Stimulated activated naive CD4-positive, alpha-beta T cell (primary cell): ENCODE data around the gene SYNDIG1.

Experiments
- DNase-seq, 6 experiments: peaks; one replicate each; lab custom pipeline; 2025; lab: John Stamatoyannopoulos, UW

Gene SYNDIG1

DNA sequence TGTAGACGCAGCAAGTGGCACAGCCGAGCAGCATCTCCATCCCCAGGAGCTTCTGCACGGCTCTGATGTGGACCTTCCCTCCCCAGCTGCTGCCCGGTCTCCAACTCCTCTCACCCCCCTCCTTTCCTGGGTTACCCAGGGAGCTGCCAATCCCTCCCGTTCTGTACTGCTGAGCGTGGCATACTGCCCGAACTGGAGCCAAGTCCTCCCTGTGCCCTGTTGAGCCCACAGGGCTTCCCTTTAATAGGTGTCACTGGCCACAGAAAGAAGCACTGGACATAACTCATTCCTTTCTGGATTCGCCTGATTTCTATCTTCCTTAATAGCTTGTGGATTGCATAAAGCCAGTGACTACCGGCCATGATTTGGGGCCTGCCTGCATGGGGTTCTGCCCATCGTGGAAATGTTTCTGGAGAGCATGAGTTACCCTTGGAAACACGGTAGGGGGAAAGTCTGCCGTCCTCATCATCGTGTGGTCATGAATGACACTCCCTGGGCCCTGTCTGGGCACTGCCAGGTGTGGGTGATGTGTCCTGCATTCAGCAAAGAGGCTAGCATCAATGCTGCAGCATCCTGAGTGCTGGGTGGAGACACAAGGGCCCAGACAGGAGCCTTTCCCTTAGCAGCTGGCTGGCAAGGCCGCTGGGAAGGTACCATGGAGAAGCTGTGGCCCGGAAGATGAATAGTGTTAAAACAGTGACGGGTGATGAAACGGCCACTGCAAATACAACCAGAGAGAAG is 189.7 kb downstream of the SYNDIG1 start:
- DNase-seq, result no peak

DNA sequence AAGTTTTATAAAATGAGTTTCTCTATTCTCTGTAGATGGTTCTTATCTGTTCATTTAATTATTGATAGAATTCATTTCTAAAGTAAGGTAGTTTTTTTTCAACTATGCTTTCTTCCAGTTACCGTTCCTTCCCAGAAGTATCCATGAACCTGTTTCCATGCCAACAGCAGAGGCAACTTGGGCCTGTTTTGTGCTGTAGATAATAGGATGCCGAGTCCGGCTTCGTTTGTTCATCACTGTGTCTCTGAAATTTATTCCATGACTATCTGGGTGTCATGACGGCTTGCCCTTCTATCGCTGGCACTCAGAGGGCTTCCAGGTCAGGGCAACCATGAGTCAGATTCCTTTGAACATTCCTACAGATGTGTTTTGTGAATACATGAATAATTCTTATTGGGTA is 190.4 kb downstream of the SYNDIG1 start:
- no peak for DNase-seq

DNA sequence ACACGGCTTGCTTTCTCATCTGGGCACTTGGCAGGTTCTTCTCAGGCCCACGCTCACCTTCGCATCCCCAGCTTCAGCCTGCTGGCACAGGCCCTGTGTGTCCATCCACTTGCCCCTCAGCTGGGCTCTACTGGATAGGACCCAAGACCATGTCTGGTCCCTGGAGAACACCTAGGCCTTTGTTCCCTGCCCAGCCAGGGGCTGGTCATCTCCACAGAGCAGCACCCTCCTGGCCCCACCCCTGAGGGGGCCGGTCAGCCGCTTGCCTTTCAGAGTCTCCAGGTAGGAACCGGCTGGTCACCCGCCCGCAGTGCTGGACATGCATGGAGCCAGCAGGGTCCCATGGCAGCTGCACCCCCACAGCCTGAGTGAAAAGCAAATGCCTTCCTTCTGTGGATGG is 191.2 kb downstream of the SYNDIG1 start:
- DNase-seq, result no peak

DNA sequence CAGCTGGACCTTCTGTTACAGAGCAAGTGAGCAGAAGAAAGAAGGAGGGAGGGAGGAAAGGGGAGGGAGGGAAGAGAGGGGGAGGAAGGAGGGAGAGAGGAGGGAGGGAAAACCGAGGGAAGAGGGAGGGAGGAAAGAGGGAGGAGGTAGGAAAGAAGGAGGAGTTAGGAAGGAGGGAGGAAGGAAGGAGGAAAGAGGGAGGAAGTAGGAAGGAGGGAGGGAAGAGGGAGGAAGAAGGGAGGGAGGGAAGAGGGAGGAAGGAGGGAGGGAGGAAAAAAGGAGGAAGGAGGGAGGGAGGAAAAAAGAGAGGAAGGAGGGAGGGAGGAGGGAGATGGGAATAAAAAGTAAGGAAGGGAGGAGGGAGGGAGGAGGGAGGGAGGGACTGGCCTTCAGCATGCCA is 191.8 kb downstream of the SYNDIG1 start:
- DNase-seq, result no peak

DNA sequence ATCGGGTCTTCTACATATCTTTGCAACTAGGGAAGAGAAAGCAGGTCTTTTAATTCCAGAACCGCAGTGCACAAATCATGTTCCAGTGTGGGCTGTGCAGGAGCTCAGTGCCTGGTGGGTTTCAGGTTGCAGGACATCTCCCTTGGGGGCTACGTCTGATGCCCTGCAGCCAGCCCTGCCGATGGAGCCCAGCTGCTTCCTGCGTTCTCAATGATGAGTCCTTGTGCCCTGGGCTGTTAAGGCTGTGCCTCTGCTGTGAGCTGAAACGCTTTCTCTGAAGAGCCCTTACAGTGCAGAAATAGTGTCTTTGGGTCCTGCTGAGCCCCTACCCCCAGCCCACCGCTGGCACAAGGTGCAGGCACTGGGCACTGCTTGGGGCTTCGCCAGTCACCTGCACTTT is 192.9 kb downstream of the SYNDIG1 start:
- no peak for DNase-seq

DNA sequence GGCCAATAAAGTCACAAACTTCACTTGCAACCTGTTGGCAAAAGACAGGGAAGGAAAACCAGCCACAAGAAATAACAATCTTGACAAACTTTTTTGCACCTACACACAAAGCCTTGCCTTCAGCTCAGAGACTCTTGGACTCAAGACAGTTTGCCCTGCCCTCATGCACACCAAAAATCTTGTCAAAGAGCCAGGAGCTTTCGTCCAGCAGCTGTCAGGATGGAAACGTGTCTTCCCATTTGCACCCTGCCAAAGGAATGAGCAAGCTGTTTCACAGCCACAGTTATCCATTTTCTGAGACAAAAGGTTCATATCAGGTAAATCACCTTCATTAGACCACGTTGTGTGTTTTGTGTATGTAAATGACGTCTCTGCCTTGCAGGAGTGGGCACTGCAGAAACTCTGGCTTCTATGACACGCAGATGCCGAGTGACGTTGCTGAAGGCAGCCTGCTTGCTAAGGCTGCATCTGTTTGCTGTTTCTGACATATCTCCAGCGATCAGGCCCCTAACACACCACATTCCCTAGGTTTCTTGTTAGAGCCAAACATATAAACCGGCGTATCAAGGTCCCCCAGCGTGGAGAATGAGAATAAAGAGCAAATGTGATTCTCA is 193.4 kb downstream of the SYNDIG1 start:
- DNase-seq, result no peak

DNA sequence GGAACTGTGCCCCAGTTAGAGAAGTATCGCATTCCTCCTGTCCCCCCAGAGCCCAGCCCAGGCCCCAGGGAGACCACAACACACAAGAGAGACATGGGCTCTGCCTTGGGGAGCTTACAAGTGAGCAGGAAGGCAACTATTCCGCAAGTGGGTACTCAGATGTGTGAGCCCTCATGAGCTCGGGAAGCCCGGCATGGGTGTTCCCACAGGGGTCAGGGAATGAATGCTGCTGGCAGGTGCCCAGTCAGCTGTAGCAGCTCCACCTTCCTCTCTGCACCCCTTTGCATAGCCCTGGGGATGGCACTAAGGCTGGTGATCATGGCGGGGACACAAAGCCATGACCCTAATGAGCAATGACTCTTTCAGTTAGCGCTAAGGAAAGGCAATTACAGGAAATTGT is 194.1 kb downstream of the SYNDIG1 start:
- no peak for DNase-seq

DNA sequence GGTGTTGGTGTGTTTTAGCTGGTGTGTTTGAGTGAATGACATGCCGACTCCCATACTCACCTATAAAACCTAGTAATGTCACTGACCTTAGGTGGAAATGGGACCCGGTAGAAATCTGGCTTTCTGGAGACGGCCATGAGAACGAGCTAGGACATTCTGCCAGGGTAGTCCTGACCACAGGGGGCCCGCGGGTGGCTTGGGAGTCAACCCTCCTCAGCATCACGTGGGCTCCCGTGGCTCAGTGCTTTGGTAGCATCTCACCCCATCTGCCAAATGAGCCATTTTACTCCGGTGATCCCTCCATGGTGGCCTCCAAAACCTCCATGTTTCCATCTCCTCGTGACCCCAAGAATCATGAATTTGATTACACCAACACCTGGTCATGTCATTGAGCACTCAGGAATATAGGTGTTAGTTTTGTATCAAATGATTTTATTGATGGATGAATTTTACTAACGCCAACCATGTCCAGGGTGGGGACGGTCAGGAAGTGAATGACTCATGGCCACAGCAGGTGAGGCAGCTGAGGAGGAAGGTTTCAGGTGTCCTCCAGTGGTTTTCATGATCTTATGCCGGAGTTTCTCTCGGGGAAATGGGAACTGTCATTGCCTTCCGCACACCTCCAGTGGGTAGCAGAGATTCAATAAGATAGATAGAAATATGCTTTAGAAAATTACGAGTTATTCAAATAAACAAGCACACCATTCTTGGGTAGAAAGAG is 195.0 kb downstream of the SYNDIG1 start:
- no peak for DNase-seq

DNA sequence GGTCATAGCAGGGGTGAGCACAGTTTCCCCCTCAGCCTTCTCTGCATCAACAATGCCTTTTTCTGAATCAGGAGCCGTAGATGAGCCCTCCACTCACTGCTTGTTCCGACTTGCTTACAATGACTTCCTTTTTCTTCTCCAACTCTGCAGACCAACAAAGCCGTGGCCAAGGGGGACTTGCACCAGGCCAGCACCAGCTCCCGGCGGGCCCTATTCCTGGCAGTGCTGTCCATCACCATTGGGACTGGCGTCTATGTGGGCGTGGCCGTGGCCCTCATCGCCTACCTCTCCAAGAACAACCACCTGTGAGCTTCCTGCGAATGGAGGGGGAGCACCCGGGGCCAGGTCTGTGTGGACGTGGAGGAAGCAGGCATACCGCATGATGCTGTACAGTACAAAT is 195.8 kb downstream of the SYNDIG1 start:
- DNase-seq, result no peak

DNA sequence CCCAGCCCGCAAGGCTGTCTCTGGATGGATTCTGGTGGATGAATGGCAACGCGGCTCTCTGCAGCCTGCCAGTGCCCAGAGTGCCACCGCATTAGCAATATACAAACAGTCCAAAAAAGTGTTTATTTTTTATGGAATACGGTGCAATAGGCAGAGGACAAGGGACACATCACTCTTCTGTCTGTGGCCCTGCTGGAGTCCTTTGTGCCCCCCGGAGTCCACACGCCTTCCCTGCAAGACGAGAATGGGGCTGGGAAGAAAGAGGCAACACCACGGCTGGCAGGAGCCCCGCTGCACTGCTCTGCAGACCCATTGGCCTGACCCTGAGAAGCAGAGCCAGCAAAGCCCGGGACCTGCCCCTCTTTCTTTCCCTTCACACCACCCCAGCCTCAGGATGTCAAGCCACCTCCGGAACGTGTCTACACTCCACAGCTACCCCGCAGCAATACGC is 196.3 kb downstream of the SYNDIG1 start:
- no peak for DNase-seq

DNA sequence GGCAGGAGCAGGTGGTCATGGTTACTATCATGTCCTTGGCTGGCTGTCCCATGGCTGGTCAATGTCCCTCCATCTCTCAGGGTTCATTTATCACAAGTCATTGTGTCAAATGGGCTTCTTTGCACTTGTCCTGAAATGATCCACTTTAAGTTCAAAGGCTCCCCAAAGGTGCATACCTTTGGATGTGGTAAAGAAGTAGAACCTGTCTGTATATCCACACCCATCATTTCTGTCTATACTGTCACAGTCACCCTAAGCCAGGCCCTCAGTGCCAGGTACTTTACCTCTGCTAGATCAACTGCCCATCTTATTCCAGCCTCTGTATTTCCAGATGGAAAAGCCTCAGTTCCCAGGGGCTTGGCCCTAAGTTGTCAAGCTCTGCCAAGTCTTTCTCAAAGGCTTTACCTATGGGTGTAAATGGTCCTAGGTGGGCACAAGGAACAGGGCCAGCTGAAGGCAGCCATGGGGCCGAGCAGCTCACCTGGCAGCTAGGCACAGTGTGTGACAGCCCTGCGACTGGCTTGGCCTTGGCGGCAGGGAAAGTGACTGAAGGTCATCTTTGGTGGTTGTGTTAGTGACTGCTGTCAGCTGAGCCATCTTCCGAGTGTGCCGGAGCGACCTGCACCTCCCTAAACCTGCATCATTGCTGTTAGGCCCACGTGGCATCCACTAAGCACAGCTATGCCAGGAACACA is 198.4 kb downstream of the SYNDIG1 start:
- no peak for DNase-seq

DNA sequence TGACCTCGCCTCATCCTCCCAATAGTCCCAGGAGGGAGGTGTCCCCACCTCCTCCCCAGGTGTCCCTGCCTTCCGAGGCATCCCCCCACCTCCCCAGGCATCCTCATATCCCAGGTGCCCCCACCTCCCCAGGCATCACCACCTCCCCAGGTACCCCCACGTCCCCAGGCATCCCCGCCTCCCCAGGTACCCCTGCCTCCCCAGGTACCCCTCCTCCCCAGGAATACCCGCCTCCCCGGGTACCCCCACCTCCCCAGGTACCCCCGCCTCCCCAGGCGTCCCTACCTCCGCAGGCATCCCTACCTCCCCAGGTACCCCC is 198.9 kb downstream of the SYNDIG1 start:
- no peak for DNase-seq

DNA sequence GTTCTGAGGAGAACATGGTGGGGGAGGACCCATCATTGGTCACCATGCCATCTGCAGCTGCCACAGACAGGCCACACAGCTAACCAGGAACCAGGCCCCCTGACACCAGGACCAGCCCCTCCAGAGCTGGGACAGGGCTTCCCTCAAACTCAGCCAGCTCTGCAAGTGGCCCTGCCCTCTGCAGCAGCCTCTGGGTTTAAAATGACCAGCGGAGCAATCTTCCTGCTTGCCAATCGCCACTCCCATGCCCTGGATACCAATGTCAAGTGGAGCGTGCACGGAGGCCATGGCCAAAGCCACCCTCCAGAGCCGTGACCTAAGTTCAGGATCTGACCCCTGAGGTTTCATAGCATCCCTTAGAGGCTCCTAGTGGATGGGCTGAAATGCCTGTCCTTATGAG is 199.4 kb downstream of the SYNDIG1 start:
- no peak for DNase-seq

DNA sequence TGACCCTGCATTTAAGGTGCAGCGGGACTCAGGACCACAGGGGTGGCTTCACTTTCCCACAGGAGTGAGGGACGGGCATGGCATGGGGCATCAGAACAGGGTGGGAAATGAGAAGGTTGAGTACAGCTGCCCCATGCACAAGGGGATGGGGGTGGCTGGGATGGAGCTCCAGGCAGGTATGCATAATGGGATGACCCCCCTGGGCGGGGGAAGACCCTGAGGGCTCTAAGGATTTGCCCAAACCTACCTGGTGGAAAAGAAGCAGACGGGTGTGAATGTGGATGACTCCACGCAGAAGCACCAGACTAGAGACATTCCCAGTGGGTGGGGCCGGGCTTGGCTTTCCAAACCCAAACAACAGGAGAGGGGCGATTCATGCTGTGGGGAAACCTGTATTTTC is 200.3 kb downstream of the SYNDIG1 start:
- DNase-seq, result no peak

DNA sequence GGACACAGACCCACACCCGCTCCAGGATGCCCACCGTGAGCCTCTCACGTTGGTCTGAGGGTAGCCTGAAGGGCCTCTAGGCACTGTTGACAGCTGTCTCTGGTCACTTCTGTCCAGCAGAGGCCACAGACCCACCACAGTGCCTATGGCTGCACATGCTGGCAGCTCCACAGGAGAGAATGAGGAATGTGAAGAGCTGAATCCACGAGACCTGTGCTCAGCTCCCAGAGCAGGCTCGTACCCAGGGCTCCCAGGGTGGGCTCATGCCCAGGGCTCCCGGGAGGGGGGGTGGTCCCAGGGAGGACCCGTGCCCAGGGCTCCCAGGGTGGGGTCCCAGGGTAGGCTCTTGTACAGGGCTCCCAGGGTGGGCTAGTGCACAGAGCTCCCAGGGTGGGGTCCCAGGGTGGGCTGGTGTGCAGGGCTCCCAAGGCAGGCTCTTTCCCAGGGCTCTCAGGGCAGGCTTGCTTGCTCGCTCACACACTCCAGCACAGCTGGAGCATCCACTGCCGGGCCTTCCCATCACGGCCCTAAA is 201.0 kb downstream of the SYNDIG1 start:
- DNase-seq, result no peak

DNA sequence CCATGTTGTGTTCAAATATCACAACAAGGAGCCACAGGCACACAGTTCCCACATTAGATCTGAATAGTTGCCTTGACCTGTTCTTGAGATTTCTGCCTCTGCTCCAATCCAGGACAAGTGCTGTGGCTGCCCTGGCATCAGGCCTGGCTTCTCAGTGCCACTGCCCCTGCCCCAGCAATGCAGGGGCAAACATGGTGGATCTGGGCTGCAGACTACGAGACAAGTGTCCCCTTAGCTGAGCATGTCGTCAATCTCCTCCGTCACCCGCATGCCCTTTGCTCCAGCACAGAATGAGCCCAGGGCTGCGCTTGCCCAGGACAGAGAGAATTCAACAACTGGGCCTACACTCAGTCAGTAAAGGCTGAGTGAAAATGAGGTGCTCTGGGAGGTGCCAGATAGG is 201.6 kb downstream of the SYNDIG1 start:
- DNase-seq, result no peak

DNA sequence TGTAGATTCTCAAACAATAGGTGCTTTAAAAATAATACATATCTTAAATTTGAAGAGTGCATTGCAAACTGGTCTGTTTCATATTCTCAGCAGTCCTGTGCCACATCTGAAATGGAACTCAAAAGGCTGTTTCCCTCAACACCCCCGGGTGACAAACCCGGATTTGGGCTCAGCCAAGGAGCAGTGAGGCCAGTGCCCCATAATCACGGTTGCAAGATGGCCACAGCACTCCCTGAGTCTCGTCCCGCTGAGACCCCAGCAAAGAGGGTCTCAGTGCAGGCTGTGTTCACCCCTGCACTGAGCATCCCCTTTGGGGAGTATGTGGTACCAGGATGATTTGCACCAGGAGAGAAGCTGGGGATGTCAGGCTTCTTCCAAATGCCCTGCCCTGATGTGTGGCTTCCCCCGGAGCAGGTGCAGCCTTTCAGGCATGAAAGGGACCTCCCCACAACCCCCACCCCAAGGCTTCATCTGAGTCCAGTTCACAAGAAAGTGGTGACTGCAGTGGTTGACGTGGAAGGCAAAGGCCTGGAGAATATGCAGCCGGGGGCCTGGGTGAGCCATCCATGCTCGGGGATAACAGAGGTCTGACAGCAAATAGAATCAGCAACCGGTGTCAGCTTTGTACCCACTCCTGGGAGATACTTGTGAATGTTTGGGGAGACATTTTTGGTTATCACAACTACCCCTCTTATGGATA is 202.9 kb downstream of the SYNDIG1 start:
- DNase-seq, result no peak

DNA sequence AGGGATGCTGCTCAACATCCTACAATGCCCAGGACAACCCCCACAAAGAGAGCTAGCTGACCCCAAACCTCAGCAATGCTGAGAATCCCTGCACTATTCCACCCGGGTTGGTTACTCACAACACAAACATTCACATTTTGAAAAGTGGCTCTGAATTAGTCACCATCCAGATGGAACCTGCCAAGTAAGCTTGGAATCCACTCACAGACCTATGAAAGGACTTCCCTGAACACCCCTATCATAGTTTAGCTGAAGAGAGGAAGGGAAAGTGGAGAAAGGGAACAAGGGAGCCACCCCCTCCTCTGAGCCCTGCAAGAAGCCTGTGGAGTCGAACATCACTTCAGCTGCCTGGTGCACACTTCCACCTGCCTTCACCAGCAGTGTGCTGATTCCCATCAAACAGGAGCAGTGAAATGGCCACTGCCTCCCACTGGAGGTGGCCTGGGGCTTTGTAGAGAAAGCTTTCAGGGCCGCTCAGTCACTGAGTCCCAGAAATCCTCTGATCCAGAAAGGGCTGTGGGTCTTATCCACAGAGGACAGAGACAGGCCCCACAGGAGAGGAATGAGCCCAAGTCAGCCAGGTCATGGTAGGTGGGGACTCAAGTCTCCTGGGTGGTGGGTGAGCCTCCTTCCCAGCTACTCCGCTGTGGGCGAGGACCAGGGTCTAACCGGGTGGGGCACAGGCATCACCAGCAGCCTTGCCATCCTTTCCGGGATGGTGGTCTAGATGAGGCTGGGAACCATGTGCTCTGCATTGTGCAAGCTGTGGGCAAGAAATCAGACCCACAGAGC is 203.7 kb downstream of the SYNDIG1 start:
- DNase-seq, result peak in 3 of 6 experiments; percentile 10 to 51 (median 36)

DNA sequence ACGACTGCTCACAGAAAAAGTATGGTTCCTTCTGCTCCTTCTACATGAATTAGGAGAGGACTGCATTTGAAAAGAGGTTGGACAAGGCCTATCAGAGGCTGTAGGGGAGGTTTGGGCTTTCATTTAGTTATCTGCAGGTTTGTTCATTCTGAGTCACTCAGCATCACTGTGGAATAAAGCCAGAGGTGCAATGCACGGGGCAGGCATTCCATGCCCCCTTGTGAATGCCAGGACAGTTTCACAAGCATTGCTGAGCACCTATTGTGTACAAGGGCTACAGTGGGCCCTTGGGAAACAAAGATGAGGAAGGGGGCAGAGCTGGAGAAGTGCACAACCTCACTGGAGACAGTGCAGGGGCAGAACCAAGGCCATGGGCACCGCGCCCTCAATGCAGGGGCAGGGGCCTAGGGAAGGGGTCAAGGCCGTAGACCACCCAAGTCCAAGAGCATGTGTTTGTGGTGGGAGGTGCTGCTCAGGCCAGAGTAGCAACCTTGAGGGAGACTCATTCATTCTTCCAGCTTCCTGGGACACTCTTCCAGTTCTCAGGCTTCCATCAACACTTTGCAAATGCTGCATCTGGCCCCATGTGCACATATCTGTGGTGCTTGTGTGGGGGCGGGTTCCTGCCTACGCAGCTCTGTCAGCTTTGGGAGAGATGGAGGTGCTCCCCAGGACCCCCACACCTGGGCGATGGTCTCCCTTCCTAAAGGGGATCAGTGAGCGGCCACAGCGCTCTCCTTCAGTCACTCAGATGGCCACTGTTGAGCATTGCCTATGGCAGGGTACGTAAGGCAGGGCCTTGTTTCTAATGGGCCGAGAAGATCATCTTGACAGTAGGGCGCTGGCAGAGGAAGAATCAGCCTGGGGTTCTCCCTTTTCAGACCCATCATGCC is 204.5 kb downstream of the SYNDIG1 start:
- DNase-seq, result no peak
